Daoy (cell line): ENCODE results near the gene PDE6D. TPM values are rescaled to one million over a fixed set of nuclear protein-coding genes. Genes with fewer than 3 reads are reported as not detected.
"Not testable (repeated sequence)": the region's sequence is repeated elsewhere in the genome, so short reads cannot be mapped to it uniquely, and the experiment has no call there.

Experiments
- DNase-seq: peaks from one replicate; pipeline ENCODE4 v3.0.0-alpha.2; 2015; ENCODE audit warnings: low read depth
- total RNA-seq: library from RNA; depleted of rRNA; stranded (reverse); fragments of >200 nt; shearing (Covaris generic); gene quantifications from 2 replicates; pipeline ENCODE4 v1.2.3, GENCODE V29; 2014

PDE6D gene
- total RNA-seq, 1 experiment from 2014 or later: 61.8 TPM

GRCh38 chr2:231769170-231770136 lies 11.6 kb downstream of the PDE6D start:
- no peak for DNase-seq

- DNase-seq: no peak
Observed at GRCh38 chr2:231765496-231765929, 15.6 kb downstream of the PDE6D start.

DNA sequence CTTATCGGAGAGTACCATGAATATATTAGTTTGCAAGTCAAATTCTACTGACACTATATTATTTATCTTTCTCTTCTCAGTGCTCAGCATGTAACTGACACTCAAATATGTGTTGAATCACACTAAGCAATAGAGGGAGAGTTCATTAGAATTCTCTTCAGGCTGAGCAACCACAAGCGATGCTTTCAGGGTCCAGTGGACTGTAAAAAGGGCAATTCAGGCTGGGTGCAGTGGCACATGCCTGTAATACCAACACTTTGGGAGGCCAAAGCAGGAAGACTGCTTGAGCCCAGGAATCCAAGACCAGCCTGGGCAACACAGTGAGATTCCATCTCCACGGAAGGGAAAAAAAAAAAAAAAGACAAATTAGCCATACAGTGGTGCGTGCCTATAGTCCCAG lies 16.3 kb downstream of the PDE6D start:
- no peak for DNase-seq

DNA sequence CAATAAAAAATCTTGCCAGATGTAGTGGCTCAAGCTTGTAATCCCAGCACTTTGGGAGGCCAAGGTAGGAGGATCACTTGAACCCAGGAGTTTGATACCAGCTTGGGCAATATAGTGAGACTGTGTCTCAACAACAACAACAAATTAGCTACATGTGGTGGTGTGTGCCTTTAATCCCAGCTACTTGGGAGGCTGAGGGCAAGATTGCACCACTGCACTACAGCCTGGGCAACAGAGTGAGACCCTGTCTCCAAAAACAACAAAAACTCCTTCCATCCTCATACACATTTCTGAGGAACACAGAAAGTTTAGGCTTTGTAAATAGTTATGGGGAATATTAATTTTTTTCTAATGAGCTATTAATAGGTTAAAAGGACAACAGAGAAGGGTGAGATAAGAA lies 17.0 kb downstream of the PDE6D start:
- DNase-seq: no peak

- DNase-seq: no peak
Observed at GRCh38 chr2:231761735-231762134, 19.3 kb downstream of the PDE6D start.

DNA sequence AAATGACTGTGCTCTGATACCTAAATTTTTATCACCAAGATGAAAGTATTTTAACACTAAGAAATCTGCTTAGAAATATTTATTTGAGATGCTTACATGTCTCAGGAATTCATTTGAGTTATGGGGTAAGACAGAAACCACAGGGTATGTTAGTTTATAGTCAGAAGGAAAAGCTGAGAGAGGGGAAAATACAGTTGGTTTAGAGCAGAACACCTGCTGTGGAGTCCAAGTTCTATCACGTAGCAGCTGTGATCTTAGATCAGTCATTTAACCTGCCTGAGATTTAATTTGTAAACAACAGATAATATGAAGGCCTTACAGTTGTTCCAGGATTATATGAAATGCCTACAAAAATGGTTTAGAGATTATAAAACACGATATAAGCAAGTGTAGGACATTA lies 29.0 kb downstream of the PDE6D start:
- no peak for DNase-seq

GRCh38 chr2:231751042-231751815 lies 29.9 kb downstream of the PDE6D start:
- no peak for DNase-seq

- not testable (repeated sequence) for DNase-seq
Observed at GRCh38 chr2:231749016-231749415, 32.1 kb downstream of the PDE6D start.

GRCh38 chr2:231748153-231748896 lies 32.8 kb downstream of the PDE6D start:
- DNase-seq: not testable (repeated sequence)

DNA sequence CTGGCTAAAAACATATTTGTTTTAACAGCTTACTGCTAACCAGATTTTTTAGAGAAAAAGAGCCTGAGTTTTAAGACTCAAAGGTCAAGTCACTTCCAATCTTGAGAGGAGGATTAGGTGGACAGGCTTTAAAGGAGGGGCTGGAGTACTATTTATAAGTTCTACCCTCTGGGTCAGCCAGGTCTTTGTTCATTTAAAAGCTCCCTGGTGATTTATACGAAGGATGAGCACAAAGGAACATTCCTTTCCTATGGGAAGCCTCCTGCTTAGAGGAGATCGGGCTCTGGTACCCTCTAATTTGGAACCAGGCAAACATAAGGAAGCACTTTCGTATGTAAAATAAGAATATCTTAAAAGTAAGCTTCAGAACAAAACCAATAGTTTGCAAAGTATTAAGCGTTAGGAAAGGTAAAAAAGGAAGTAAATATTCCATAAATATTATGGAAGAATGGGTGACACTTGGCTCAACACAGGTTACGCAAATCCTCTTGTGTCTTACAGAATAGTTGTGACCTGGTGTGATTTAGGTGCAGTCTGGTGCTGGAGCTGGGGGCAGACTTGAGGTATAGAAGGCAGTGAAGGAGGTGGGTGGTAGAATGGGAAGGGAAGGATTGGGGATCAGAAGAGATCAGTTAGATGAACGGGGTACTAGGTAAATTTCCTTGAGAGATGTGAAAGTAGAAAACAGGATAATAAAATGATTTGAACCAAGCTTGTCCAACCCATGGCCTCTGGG lies 35.6 kb downstream of the PDE6D start:
- DNase-seq: no peak

GRCh38 chr2:231743376-231744116 lies 37.5 kb downstream of the PDE6D start:
- no peak for DNase-seq

GRCh38 chr2:231737761-231738160 lies 43.3 kb downstream of the PDE6D start:
- no peak for DNase-seq

DNA sequence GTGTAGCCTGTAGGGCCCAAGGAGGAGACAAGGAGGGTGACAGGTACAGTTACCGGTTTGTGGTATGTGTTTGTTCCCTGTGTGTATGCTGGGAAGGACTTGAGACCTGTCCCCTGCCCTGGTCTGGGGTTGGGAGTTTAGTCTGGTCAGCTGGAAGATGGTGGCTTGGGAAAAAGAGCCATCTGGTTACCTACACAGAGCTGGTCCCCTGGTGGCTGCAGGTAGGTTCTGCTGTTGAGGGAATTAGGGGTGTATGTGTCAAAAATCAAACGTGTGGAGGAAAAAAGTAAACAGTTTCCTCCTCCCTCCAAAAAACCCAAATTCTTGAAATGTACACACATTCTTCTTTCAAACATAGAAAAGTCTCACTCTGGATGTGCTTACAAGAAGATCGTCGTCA lies 48.5 kb downstream of the PDE6D start:
- no peak for DNase-seq

DNA sequence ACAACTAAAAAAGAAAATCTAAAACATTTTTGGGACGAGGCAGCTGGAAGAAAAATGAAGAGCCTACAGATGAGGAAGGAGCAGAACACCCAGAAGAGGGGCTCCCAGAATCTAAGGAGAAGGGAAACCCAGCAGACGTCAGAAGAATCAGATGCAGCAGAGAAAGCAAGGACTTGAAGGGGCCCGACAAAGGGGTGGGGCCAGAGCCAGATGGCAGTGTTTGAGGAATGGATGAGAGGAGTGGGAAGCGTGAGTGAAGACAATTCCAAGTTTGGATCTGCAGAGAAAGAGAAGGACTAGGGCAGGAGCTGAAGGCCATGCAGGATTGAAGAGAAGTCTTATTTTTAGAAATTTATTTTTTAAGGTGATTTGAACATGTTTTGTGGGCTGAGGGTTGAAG lies 53.5 kb downstream of the PDE6D start:
- DNase-seq: no peak

- no peak for DNase-seq
Observed at GRCh38 chr2:231726276-231726675, 54.8 kb downstream of the PDE6D start.

- DNase-seq: no peak
Observed at GRCh38 chr2:231725476-231725875, 55.6 kb downstream of the PDE6D start.

GRCh38 chr2:231722721-231723307 lies 58.3 kb downstream of the PDE6D start:
- DNase-seq: no peak

DNA sequence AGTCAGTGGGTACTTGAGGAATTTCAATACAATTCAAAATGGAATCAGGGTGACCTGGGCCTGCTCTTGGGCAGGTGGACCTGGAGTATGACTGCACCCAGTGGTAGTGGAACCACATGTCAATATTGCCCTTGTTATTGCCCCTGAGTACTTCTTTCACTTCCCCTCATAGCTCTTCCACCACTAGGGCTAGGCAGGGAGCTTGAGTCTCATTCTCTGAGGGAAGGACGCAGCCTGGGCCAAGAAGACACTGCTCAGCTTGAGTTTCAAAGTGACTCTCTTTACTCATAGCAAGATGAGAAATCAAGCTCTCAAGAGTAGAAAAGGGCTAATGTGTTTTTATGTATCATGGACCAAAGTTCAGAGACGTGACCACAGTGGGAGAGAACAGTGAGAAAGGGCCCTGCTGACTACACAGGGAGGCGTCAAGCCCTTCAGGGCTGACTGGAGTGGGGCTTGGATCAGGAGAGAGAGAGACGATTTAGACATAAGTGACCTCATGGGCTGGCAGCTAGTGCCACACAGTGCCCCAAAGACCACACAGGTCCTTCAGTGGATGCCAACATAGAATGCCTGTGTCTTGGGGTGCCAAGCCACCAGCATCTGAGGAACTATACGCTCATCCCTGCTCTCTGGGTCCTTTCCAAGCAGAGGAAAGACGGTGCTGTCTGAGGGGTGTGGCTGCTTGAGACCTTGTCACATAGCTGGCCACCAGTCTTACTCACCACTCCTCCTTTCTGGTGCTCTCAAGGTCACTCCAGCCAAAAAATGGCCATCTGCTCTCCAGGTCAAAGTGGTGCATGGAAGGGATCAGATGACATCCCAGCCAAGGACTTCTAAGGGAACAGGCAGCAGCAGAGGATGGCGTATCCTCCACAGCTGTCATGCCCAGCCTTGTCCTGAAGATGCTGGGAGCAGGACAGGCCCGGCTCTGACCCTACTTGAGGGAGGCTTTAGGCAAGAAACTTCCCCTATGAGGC lies 59.8 kb downstream of the PDE6D start:
- no peak for DNase-seq
